ENCODE measurements around the gene ASIC1.

ASIC1 gene

DNA sequence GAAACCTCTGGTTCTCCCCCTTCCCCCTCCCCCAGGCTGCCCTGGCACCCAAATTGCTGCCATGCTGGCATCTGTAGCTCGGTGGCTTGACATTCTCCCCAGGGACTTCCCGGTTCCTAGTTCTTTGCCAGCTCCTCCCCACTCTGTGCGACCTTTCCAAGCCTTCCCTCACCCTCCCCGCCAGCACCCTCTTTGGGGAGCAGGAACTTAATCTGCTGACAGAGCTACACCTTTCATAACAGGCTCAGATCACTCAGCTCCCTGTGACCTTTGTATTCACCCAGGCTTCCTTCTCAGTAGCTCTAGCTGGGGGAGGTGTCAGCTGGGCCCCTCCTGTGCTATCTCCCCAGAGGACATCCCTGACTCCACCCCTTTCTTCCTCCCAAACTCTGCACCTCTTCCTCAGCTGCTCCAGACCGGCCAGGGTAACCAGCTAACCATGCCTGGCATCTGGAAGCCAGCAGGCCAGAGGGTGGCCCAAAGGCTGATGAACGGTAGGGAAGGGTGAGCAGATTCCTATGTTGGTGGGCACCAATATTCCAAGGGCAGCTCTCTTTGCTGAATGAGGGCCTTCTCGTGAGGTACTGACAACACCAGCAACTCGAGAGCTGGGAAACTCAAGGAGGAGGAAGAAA lies 52.8 kb downstream of the ASIC1 start:
- no peak for DNase-seq

DNA sequence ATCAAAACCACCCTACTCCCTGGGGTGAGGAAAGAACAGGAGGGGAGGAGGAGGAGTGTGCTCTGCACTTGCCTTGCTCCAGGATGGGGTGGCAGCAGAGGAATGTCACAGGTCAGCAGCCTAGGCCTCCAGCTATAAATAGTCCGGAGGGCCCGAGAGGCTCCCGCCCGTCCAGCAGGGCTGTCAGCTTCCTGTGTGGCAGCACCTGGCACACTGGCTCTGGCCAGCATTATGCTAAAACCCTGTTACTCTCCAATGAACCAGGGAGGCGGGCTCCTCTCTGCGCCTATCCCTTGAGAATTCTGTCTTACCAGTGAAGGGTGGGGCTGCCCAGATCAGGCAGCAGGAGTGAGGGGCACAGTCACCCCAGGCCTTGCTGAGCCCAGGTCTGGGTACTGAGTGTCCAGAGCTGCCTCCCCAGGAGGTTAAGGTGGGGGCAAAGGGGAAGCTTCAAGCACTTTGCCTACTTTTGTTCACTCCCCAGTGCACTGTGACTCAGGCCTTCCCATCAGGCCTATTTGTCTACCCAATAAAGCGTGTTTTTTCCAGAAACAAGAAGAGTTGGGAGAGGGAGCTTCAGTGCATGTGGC lies 53.5 kb downstream of the ASIC1 start:
- peak; percentile 33 for DNase-seq

DNA sequence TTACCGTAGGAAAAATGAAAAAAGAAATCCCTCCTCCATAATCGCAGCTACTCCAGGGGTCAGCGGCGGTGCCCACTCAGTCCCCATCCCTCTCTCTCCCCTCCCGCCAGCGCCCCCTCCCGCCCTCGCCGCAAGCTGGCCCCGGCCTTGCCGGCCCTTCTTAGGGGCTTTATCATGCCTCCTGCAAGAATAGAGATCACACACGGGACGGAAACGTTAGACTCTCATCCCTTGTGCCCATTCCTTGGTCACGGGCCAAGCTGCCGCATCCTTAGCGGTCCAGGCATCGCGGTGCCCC lies 53.9 kb downstream of the ASIC1 start:
- peak; percentile 72 for DNase-seq

DNA sequence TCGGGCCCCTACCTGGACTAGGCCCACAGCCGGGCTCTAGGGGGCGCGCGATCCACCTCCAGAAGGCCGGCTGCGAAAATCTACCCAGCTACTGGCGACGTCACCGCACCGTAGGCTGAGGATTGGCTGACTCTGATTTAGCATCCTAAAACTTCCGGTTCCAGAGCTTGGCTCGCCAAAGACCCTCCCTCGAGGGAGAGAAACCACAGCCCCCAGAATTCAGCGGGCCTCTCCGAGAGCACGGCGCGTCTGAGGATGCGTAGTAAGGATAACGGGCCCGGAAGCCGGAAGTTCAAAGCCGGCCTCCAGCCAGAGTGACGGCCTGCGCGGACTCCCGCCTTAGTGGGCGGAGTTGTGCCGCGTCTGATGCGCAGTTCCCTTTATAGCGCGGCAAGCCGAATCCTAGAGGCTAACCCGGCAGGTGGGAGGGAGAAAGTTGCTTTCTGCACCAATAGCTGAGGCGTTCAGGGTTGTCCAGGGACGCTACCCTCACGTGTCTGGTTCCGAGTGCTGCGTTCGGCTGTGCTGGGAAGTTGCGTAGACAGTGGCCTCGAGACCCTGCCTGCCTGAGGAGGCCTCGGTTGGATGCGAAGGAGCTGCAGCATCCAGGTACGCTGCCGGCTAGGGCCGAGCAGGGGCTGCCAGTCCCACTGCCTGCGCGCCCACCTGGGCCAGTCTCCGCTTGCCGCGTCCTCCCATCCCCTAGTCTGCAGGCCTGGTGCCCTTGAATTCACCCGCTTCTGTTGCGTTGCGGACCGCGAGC lies 54.5 kb downstream of the ASIC1 start, which contains the start of gene COX14:
Gene COX14, plus strand, starts transcription at position 544 of the 763 bp plus-strand sequence. CDS start 7,808 bp downstream, outside the sequence.
- DNase-seq: peak; percentile 100

DNA sequence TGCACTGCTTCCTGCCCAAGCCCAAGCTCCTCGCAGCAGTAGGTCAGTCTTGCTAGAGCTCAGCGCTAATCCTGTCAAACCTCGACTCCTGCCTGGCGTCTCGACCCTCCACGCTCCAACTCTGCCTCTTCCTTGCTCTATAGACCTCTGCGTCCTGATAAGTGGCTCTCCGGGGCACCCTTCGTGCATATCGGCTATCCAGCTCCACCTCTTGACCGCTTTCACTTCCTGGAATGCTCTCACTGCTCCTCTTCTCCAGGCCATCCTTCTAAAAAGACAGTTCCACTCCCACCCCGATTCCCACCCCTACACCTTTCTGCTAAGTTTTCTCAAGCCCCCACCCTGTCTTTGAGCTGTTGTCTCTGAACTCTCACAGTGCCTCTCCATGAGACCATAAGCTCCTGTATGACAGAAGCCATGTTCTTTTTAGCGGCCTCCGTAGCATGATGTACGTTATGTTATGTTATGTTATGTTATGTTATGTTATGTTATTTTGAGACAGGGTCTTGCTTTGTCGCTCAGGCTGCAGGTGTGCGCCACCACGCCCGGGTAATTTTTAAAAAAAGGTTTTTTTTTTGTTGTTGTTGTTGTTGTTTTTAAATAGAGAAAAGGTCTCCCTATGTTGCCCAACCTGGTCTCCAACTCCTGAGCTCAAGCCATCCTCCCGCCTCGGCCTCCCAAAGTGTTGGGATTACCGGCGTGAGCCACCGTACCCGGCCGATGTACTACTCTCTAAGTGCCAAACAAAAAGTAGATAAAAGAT lies 55.2 kb downstream of the ASIC1 start:
- DNase-seq: peak; percentile 55

DNA sequence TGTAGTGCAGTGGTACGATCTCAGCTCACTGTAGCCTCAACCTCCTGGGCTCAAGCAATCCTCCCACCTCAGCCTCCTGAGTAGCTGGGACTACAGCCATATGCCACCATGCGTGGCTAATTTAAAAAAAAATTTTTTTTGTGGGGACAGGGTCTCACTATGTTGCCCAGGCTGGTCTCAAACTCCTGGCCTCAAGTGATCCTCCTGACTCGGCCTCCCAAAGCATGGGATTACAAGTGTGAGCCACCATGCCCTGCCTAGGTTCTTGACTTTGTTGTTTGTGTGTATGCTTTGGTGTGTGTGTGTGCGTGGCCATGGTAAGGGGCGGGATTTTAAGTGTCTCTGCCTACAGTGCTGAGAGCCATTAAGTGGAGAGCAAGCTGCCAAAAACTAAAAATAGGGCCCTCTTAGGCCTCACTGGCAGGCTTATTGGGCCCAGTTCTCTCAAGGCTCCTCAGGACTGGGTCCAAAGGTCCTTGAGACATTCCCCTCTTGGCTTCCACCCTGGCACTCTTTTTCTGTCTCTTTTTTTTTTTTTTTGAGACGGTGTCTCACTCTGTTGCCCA lies 59.7 kb downstream of the ASIC1 start:
- DNase-seq: no peak

DNA sequence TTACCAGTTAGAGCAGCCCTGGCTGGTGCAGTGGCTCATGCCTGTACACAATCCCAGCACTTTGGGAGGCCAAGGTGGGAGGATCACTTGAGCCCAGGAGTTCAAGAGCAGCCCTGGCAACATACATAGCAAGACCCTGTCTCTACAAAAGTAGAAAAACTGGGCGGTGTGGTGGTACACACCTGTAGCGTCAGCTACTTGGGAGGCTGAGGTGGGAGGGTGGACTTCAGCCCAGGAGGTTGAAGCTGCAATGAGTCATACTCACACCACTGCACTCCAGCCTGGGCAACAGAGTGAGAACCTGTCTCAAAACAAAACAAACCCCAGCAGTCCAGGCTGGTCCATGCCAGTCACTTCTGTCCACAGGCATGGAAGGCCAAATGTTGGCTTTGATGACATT lies 62.0 kb downstream of the ASIC1 start:
- no peak for DNase-seq

DNA sequence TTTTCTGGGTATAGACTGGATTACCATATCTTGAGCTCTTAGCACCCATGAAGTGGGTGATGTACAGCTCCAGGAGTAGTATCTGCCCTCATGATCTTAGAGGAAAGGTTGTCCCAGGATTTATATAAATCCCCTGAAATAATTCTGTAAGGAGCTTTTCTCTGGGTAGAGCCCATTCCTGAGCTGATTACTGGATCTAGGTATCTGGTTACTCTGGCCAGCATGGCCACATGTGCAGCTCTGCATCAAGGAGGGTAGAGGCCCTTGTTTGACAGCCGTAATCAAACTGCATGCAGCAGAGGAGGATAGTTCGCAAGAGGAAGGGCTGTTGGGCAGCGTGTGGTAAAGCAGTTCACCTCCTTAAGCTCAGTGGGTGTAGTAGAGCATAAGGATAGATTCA lies 63.1 kb downstream of the ASIC1 start:
- no peak for DNase-seq

DNA sequence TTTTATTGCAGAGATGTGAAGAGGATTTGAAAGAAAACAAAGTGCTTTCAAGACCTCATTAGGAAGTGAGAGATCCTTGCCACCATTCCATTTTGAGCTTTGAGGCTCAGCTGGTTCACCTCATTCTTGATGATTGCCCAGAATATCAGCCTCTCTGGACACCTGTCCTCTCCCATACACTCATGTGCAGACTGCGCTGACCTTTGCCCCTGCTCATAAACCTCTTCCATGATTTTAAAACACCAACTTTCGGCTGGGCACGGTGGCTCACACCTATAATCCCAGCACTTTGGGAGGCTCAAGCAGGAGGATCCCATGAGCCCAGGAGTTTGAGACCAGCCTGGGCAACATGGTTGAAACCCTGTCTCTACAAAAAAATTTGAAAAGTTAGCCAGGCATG lies 63.6 kb downstream of the ASIC1 start:
- no peak for DNase-seq

DNA sequence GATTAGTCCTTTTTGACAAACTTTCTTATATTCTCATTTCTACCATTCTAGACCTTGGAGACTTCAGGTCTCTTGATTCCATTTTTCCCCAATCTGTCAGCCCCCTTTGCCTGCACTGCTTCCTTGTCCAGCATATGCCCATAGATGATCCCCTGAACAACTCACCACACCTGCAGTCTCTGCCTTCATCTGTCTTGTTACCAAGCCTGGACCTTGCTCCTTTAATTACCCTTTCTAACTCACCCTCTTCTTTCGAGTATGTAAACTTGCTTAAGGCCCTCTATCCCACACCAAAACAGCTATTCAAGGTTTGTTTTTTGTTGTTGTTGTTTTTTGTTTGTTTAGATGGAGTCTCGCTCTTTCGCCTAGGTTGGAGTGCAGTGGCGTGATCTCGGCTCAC lies 64.2 kb downstream of the ASIC1 start:
- DNase-seq: no peak

DNA sequence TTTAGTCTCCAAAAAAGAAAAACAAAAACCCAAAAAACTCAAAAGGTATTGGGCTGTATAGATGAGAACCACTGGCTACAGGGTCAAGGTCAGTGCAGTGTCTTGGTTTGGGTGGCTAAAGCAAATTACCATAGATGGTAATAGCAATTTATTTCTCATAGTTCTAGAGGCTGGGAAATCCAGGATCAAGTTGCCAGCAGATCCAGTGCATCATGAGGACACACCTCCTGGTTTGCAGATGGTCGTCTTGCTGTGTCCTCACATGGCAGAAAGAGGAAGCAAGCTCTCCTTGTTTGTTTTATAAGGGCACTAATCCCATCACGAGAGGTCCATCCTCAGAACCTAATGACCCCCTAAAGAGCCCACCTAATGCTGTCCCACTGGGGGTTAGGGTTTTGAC lies 65.8 kb downstream of the ASIC1 start:
- no peak for DNase-seq

DNA sequence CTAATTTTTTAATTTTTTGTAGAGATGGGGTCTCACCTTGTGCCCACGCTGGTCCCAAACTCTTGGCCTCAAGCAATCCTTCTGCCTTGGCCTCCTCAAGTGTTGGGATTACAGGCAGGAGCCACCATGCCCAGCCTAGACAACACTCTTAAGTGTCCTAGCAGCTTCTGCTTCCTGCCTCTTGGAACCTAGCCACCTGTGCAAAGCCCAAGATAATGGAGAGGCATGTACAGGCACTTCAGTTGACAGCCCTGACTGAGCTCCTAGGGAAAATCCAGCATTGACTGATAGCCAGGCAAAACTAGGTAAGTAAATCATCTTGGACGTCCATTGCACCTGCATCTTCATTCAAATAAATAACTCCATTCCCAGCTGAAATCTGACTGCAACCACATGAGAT lies 70.2 kb downstream of the ASIC1 start:
- DNase-seq: no peak

DNA sequence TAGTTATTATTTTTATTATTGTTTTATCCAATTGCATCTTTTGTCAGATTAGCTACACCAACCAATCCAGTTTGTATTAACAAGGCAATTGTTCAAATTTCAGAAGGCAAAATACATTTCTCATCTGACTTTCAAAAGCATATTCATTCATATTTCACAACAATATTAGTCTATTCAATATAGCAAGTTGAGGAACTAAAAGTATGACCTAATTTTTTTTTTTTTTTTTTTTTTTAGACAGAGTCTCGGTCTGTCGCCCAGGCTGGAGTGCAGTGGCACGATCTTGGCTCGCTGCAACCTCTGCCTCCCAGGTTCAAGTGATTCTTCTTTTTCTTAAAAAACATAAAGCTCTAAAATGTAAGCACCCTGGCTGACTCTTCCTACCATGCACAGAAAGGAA lies 71.9 kb downstream of the ASIC1 start:
- DNase-seq: no peak

DNA sequence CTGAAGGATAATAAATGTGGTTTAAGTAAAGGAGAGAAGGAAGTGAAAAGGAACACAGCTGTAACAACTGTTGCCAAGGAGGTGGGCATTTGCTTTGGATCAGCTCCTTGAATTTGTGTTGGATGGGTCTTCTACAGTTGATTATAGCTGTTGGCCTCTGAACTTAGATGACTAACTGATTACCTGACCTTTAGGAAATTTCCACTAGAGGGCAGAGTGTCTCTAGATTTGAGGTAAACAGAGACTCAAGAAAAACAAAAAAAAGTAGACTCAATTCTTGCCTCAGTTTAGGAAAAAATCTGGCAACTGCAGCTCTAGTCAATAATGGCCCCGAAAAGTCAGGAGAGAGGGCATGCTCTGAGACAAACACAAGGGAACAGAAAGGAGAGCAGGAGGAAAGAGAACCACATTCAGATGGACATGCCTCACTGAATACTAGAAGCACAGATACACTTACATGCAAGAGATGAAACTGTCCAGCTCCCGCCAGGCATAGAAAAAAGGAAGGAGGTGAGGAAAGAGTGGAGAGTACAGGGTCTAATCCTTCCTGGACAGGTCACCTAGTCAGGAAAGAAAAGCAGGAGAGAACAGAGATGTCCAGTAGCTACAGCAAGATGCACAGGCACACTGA lies 75.2 kb downstream of the ASIC1 start:
- DNase-seq: peak; percentile 53
